ENCODE results near the gene TMUB1.

Gene TMUB1

GRCh38 chr7:151068069-151068773 lies 15.1 kb downstream of the TMUB1 start:
- in situ Hi-C loops (cut with MboI; ENCODE audit: low sequenced_read_pairs), result no loop called here
- DNase-seq (ENCODE audit: low spot score in 2 of 2), result no peak
- no peak overlapping the region for H3K4me3 ChIP-seq
- H3K9me3 ChIP-seq, result no peaks in the 10 kb centered on the region
- H3K36me3 ChIP-seq (replicated peaks), result peaks cover 85% of the 10 kb centered on the region
- H3K27me3 ChIP-seq (ENCODE audit: low read depth), result no peaks in the 10 kb centered on the region
- no peaks in the 10 kb centered on the region for H3K4me1 ChIP-seq

DNA sequence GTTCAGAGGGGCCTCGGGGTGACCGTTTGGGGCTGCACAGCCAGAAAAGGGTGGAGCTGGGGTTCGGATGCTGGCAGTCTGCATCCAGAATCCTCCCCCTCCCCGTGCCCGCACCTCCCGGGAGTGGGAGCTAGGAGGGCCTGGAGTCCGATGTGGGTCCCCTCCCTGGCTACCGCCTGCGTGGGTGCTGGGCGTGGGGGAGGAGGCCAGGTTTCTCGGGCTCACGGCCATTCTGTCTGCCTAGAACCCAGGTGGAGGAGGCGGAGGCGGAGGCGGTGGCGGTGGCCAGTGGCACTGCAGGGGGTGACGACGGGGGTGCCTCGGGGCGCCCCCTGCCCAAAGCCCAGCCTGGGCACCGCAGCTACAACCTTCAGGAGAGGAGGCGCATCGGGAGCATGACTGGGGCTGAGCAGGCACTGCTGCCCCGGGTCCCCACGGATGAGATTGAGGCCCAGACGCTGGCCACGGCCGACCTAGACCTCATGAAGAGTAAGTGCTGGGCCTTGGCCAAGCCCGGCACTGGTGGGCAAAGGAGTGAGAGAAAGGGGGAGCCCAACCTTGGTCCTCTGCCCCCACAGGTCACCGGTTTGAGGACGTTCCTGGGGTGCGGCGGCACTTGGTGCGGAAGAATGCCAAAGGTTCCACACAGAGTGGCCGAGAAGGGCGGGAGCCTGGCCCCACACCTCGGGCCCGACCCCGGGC lies 16.9 kb downstream of the TMUB1 start:
- no peaks in the 10 kb centered on the region for H3K9me3 ChIP-seq
- H3K27me3 ChIP-seq (ENCODE audit: low read depth), result no peaks in the 10 kb centered on the region
- DNase-seq (ENCODE audit: low spot score in 2 of 2), result no peak
- in situ Hi-C loops (cut with MboI; ENCODE audit: low sequenced_read_pairs), result no loop called here
- H3K4me1 ChIP-seq, result peaks cover 6% of the 10 kb centered on the region
- no peak overlapping the region for H3K4me3 ChIP-seq
- peaks cover 78% of the 10 kb centered on the region for H3K36me3 ChIP-seq (replicated peaks)

DNA sequence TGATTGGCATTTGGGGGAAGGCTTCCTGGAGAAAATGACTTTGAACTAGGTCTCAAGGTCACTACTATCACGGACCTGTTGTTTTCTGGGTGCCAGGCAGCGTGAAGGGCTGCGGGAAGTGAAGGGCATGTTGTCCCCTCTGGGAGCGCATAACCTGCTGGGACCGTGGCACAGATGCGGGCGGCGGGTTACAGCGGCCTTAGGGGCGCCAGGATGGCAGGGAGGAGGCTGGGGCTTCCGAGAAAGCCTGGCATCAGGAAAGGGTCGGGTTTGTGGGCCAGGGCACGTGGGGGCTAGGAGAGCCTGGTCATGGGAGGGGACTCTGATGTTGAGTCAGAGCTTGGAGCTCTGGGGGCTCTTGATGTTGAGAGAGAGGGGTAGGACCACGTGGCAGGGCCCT lies 17.8 kb downstream of the TMUB1 start:
- no peaks in the 10 kb centered on the region for H3K27me3 ChIP-seq (ENCODE audit: low read depth)
- H3K4me1 ChIP-seq, result peaks cover 13% of the 10 kb centered on the region
- no peak overlapping the region for H3K4me3 ChIP-seq
- no peak for DNase-seq (ENCODE audit: low spot score in 2 of 2)
- H3K36me3 ChIP-seq (replicated peaks), result peaks cover 69% of the 10 kb centered on the region
- in situ Hi-C loops (cut with MboI; ENCODE audit: low sequenced_read_pairs), result no loop called here
- no peaks in the 10 kb centered on the region for H3K9me3 ChIP-seq

GRCh38 chr7:151064993-151065392 lies 18.3 kb downstream of the TMUB1 start:
- no peaks in the 10 kb centered on the region for H3K27me3 ChIP-seq (ENCODE audit: low read depth)
- peaks cover 64% of the 10 kb centered on the region for H3K36me3 ChIP-seq (replicated peaks)
- H3K4me3 ChIP-seq, result no peak overlapping the region
- in situ Hi-C loops (cut with MboI; ENCODE audit: low sequenced_read_pairs), result no loop called here
- H3K4me1 ChIP-seq, result peaks cover 13% of the 10 kb centered on the region
- H3K9me3 ChIP-seq, result no peaks in the 10 kb centered on the region
- DNase-seq (ENCODE audit: low spot score in 2 of 2), result no peak

- Histone ChIP-seq H3K27me3 (ENCODE audit: low read depth) (no peaks in the 10 kb centered on the region), H3K4me1 (peaks cover 13% of the 10 kb centered on the region), H3K4me3 (no peak overlapping the region), H3K36me3 (replicated peaks) (peaks cover 59% of the 10 kb centered on the region), H3K9me3 (no peaks in the 10 kb centered on the region)
- no peak for DNase-seq (ENCODE audit: low spot score in 2 of 2)
- in situ Hi-C loops (cut with MboI; ENCODE audit: low sequenced_read_pairs), result no loop called here
Measured at GRCh38 chr7:151064454-151064853, 18.8 kb downstream of the TMUB1 start.

GRCh38 chr7:151063212-151063561 lies 20.1 kb downstream of the TMUB1 start:
- in situ Hi-C loops (cut with MboI; ENCODE audit: low sequenced_read_pairs), result no loop called here
- Histone ChIP-seq H3K27me3 (ENCODE audit: low read depth) (no peaks in the 10 kb centered on the region), H3K36me3 (replicated peaks) (peaks cover 52% of the 10 kb centered on the region), H3K9me3 (no peaks in the 10 kb centered on the region), H3K4me3 (no peak overlapping the region), H3K4me1 (peaks cover 22% of the 10 kb centered on the region)
- no peak for DNase-seq (ENCODE audit: low spot score in 2 of 2)

DNA sequence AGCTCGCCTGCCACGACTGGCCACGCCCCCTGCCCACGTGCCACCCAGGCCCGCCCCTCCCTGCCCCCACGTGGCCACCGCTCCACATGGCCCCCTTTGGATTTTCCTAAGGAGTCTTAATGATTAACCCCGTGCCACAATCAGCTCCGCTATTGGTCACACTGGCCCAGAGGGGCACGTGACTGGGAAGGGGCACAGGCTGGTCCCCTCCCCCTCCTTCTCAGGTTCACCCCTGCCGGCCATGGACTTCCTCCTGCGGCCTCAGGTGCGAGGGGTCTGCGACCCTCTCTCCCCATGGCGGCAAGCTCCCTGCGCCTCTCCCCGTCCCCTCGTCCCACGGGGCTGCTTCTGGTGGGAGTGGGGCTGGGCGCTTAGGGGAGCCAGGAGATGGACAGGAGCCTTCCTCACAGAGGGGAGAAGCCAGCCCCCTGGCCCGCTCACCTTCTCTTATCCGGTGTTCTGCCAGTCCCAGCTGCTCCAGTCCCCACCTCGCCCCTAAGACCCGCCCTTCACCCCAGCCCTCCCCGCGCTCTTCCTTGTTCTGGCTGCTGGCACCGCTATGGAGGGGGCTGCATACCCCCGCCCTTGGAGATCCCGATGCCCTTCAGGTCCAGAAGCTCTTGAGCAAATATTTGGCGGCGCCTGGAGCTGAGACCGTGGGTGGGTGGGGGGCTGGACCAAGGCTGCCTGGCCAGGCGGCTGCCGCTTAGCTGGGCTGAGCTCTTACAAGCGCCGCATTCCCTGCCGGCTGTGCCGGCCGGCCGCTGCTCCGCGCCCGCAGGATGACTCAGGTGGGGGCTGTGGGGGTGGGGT lies 20.7 kb downstream of the TMUB1 start:
- no peaks in the 10 kb centered on the region for H3K9me3 ChIP-seq
- H3K4me1 ChIP-seq, result peaks cover 23% of the 10 kb centered on the region
- H3K27me3 ChIP-seq (ENCODE audit: low read depth), result no peaks in the 10 kb centered on the region
- H3K36me3 ChIP-seq (replicated peaks), result peaks cover 46% of the 10 kb centered on the region
- in situ Hi-C loops (cut with MboI; ENCODE audit: low sequenced_read_pairs), result no loop called here
- peak in 1 of 2 experiments; percentile 70 for DNase-seq (ENCODE audit: low spot score in 2 of 2)
- no peak overlapping the region for H3K4me3 ChIP-seq

DNA sequence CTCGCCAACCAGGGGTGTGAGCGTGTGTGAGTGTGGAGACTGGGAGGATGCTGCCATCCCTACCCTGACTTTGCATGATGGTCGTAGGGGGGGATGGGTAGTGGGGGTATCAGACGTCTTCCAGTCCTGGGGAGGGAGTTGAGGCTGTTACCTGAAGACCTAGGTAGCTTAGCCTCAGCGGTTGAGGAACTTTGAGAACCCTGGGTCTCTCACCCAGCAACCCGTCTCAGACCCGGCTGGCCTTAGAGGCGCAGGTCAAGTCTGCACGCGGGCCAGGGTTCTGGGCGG lies 21.2 kb downstream of the TMUB1 start:
- Histone ChIP-seq H3K9me3 (no peaks in the 10 kb centered on the region), H3K4me3 (peak overlapping the region; percentile 88; the same call in 1 of the 2 replicates), H3K36me3 (replicated peaks) (peaks cover 40% of the 10 kb centered on the region), H3K4me1 (peaks cover 23% of the 10 kb centered on the region), H3K27me3 (ENCODE audit: low read depth) (no peaks in the 10 kb centered on the region)
- DNase-seq (ENCODE audit: low spot score in 2 of 2), result no peak
- in situ Hi-C loops (cut with MboI; ENCODE audit: low sequenced_read_pairs), result no loop called here

GRCh38 chr7:151061213-151062110 lies 21.8 kb downstream of the TMUB1 start:
- Histone ChIP-seq H3K27me3 (ENCODE audit: low read depth) (no peaks in the 10 kb centered on the region), H3K36me3 (replicated peaks) (peaks cover 34% of the 10 kb centered on the region), H3K4me1 (peaks cover 23% of the 10 kb centered on the region), H3K4me3 (peak overlapping the region; percentile 88), H3K9me3 (no peaks in the 10 kb centered on the region)
- in situ Hi-C loops (cut with MboI; ENCODE audit: low sequenced_read_pairs), result no loop called here
- DNase-seq (ENCODE audit: low spot score in 2 of 2), result no peak

- peak in 1 of 2 experiments; percentile 51 for DNase-seq (ENCODE audit: low spot score in 2 of 2)
- H3K9me3 ChIP-seq, result no peaks in the 10 kb centered on the region
- peaks cover 29% of the 10 kb centered on the region for H3K36me3 ChIP-seq (replicated peaks)
- in situ Hi-C loops (cut with MboI; ENCODE audit: low sequenced_read_pairs), result no loop called here
- H3K27me3 ChIP-seq (ENCODE audit: low read depth), result no peaks in the 10 kb centered on the region
- H3K4me3 ChIP-seq, result peak overlapping the region; percentile 88
- peaks cover 23% of the 10 kb centered on the region for H3K4me1 ChIP-seq
Measured at GRCh38 chr7:151060416-151061212, 22.7 kb downstream of the TMUB1 start.

DNA sequence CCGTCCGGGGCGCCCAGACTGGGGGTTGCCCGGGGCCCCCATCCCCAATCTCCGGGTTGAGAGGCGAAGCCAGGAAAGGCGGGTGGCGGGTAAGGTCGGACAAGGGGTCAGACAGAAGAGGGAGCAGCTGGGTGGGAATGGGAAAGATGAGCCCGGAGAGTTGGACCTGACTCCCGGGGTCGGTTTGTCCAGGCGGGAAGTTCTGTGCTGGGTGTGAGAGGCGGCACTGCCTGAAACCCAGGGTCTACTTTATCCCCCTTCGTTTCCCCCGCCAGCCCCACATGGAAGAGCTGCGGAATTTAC lies 23.2 kb downstream of the TMUB1 start:
- Histone ChIP-seq H3K4me3 (peak overlapping the region; percentile 88), H3K27me3 (ENCODE audit: low read depth) (no peaks in the 10 kb centered on the region), H3K9me3 (no peaks in the 10 kb centered on the region), H3K36me3 (replicated peaks) (peaks cover 24% of the 10 kb centered on the region), H3K4me1 (peaks cover 23% of the 10 kb centered on the region)
- no peak for DNase-seq (ENCODE audit: low spot score in 2 of 2)
- in situ Hi-C loops (cut with MboI; ENCODE audit: low sequenced_read_pairs), result no loop called here

GRCh38 chr7:151059367-151060112 lies 23.8 kb downstream of the TMUB1 start, which contains the start of gene SLC4A2:
Gene SLC4A2, plus strand, starts transcription at chr7:151059589. Its CDS starts 2,399 bp downstream, at chr7:151061988.
- no peaks in the 10 kb centered on the region for H3K27me3 ChIP-seq (ENCODE audit: low read depth)
- peaks cover 19% of the 10 kb centered on the region for H3K36me3 ChIP-seq (replicated peaks)
- H3K4me1 ChIP-seq, result peaks cover 23% of the 10 kb centered on the region
- H3K9me3 ChIP-seq, result no peaks in the 10 kb centered on the region
- peak; percentile 45 to 86 for DNase-seq (ENCODE audit: low spot score in 2 of 2)
- H3K4me3 ChIP-seq, result peak within 1 kb of the TSS; percentile 88
- in situ Hi-C loops (cut with MboI; ENCODE audit: low sequenced_read_pairs), result no loop called here

Measured in HAP-1 (cell line).